Measurements from ENCODE around the gene SDK1.

DNA sequence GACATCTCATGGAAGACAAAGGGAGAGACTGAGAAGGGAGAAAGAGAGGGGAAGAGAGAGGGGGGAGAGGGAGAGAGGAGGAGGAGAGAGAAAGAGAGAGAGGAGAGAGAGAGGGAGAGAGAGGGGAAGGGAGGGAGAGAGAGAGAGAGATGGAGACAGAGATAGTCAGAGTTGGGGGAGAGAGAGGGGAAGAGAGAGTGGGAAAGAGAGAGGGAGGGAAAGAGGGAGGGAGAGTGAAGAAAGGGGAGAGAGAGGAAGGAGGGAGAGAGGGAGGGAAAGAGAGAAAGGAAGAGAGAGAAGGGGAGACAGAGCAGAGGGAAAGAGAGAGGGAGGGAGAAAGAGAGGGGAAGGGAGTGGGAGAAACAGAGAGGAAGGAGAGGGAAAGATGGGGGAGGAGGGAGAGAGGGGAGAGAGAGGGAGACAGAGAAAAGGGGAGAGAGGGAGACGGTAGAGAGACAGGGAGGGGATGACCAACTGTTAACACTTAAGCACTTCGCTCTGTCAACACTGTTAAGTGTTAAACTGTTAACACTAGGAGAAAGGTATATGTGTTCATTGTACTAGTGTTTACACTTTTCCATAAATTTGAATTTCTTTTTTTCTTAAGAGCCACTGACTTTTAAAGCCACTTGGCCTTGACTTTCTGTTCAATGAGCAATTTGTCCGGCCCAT is 21.8 kb upstream of the SDK1 start:
- no peak for TF ChIP-seq CTCF (IDR thresholded peaks at IDR 0.05 in 4 of 5, conservative IDR thresholded peaks at IDR 0.05 in 1 of 5)
- TF ChIP-seq POLR2A (IDR thresholded peaks at IDR 0.05): no peak
